Measurements from ENCODE around the gene GPR12.

GRCh38 chr13:26787961-26788360 lies 27.4 kb upstream of the GPR12 start:
- no peak for TF ChIP-seq CTCF (IDR thresholded peaks at IDR 0.05)
- TF ChIP-seq POLR2A (IDR thresholded peaks at IDR 0.05) = no peak

All from right lobe of liver (tissue), 4 donors.